HAP-1 (cell line): ENCODE measurements around the gene ABCA1.
"Not testable (repeated sequence)": the region's sequence is repeated elsewhere in the genome, so short reads cannot be mapped to it uniquely, and the experiment has no call there.

Experiments
- DNase-seq, 2 experiments: peaks; one replicate each; pipeline ENCODE4 v3.0.0-alpha.2; 2016 to 2020; ENCODE audit warnings: low spot score in 2 of 2
- H3K27me3 ChIP-seq: fragments of 250-450 bp; sonication (Bioruptor Pico); 2 replicates; pipeline ENCODE4 v1.5.1; 2020; ENCODE audit warnings: low read depth, mild to moderate bottlenecking, moderate library complexity
- H3K36me3 ChIP-seq: fragments of 250-450 bp; sonication (Bioruptor Pico); replicated peaks from 2 replicates; pipeline ENCODE4 v1.5.1; 2020; ENCODE audit warnings: mild to moderate bottlenecking
- H3K4me1 ChIP-seq: fragments of 250-450 bp; sonication (Bioruptor Pico); 2 replicates; pipeline ENCODE4 v1.5.1; 2020; ENCODE audit warnings: mild to moderate bottlenecking
- H3K4me3 ChIP-seq: fragments of 250-450 bp; sonication (Bioruptor Pico); 2 replicates; pipeline ENCODE4 v1.5.1; 2020; ENCODE audit warnings: mild to moderate bottlenecking, moderate library complexity
- H3K9me3 ChIP-seq: fragments of 250-450 bp; sonication (Bioruptor Pico); 2 replicates; pipeline ENCODE4 v1.5.1; 2020; ENCODE audit warnings: mild to moderate bottlenecking, moderate library complexity
- in situ Hi-C: fragments of 300-500 bp; cut with MboI; formaldehyde crosslinking; loops from 3 replicates; pipeline ENCODE4 v1.14.3; 2020; ENCODE audit warnings: low sequenced_read_pairs, inconsistent platforms, mixed read lengths

Gene ABCA1

GRCh38 chr9:104927912-104928740, at the start of gene ABCA1:
ABCA1 (minus strand) TSS chr9:104928155; CDS start chr9:104903679, 24,476 bp downstream.
- peak; percentile 83 to 95 for DNase-seq
- in situ Hi-C loops: loop anchor here (10.0 kb wide), 1 partner anchor 487 kb away; no protein-coding TSS in a partner anchor
- Histone ChIP-seq H3K27me3 (no peaks in the 10 kb centered on the region), H3K4me3 (peak within 1 kb of the TSS; percentile 42), H3K36me3 (no peaks in the 10 kb centered on the region), H3K9me3 (no peaks in the 10 kb centered on the region), H3K4me1 (peaks cover 15% of the 10 kb centered on the region)

DNA sequence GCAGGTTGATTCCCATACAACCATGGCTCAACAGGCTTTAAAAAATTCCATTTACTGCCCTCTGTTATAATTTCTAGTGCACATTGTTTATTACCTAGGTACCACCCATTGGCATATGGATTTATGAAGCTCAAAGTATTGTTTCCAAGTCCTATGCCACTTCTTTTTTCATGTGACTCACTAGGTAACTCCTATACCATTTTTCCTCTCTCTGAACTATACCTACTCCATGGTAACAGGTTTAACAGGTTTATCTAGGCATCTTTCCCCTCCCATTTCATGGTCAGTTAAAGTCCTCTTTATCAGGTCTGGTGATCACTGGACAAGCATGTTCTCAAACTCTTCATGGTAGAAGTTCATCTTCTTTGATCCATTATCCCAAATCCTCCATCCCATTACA, 49.6 kb upstream of the ABCA1 start:
- Histone ChIP-seq H3K4me1 (no peaks in the 10 kb centered on the region), H3K36me3 (no peaks in the 10 kb centered on the region), H3K4me3 (no peak overlapping the region), H3K27me3 (no peaks in the 10 kb centered on the region), H3K9me3 (no peaks in the 10 kb centered on the region)
- in situ Hi-C loops: no loop called here
- no peak for DNase-seq

- Histone ChIP-seq H3K4me1 (no peaks in the 10 kb centered on the region), H3K27me3 (no peaks in the 10 kb centered on the region), H3K36me3 (no peaks in the 10 kb centered on the region), H3K9me3 (no peaks in the 10 kb centered on the region), H3K4me3 (no peak overlapping the region)
- DNase-seq: no peak
- in situ Hi-C loops: no loop called here
Observed at GRCh38 chr9:104977168-104977567, 49.2 kb upstream of the ABCA1 start.

DNA sequence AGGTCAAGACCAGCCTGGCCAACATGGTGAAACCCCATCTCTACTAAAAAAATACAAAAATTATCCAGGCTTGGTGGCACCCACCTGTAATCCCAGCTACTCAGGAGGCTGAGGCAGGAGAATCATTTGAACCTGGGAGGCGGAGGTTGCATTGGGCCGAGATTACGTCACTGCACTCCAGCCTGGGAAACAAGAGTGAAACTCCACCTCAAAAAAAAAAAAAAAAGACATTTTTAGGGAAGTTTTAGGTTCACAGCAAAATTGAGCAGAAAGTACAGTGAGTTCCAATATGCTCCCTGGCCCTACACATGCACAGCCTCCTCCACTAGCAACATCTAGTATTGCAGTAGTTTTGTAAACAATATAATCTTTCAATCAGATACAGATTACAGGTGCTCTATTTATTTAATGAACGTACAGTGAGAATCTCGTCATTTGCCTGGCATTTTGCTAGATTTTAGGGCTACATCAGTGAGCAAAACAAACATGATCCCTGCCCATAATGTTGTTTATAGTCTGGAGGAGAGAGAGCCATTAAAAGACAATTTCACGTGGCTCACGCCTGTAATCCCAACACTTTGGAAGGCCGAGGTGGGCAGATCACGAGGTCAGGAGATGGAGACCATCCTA, 48.1 kb upstream of the ABCA1 start:
- H3K27me3 ChIP-seq, DNase-seq, H3K4me3 ChIP-seq, H3K9me3 ChIP-seq, H3K4me1 ChIP-seq, in situ Hi-C loops, H3K36me3 ChIP-seq: not testable (repeated sequence)

- Histone ChIP-seq H3K4me1 (no peaks in the 10 kb centered on the region; the same call in 1 of the 2 replicates), H3K4me3 (no peak overlapping the region), H3K9me3 (no peaks in the 10 kb centered on the region), H3K27me3 (no peaks in the 10 kb centered on the region), H3K36me3 (no peaks in the 10 kb centered on the region)
- in situ Hi-C loops: no loop called here
- no peak for DNase-seq
Observed at GRCh38 chr9:104974053-104974962, 46.4 kb upstream of the ABCA1 start.

DNA sequence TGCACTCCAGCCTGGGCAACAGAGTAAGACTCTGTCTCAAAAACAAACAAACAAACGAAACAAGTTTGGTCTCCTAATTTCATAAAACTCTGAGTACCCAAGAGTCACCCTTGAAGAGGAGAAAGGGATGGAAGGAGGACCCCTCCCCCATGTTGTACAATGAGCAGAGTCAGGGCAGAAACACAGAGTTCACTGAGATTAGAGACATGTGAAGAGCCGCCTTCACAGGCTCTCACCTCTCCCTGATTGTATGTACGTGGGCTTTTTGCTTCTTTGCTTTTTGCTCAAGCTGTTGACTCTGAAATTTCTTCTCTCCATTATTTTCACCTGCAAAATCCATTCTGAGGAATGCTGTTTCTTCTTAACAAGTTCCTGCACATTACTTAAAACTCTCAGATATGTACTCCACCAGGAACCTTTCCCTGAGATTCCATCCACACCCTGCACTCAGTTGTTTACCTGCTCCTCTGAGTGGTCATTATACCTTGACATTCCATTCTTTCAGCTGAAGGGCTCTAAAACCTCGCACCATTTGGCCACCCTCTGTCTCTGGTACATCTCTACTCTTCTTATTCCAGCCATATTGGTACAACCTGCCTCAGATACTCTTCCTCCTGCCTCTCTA, 44.4 kb upstream of the ABCA1 start:
- in situ Hi-C loops: no loop called here
- Histone ChIP-seq H3K27me3 (no peaks in the 10 kb centered on the region), H3K36me3 (no peaks in the 10 kb centered on the region), H3K4me1 (peaks cover 4% of the 10 kb centered on the region), H3K9me3 (no peaks in the 10 kb centered on the region), H3K4me3 (no peak overlapping the region)
- no peak for DNase-seq

- Histone ChIP-seq H3K36me3 (no peaks in the 10 kb centered on the region), H3K4me3 (no peak overlapping the region), H3K4me1 (peaks cover 4% of the 10 kb centered on the region), H3K9me3 (no peaks in the 10 kb centered on the region), H3K27me3 (no peaks in the 10 kb centered on the region)
- in situ Hi-C loops: no loop called here
- no peak for DNase-seq
Observed at GRCh38 chr9:104971511-104971910, 43.6 kb upstream of the ABCA1 start.

DNA sequence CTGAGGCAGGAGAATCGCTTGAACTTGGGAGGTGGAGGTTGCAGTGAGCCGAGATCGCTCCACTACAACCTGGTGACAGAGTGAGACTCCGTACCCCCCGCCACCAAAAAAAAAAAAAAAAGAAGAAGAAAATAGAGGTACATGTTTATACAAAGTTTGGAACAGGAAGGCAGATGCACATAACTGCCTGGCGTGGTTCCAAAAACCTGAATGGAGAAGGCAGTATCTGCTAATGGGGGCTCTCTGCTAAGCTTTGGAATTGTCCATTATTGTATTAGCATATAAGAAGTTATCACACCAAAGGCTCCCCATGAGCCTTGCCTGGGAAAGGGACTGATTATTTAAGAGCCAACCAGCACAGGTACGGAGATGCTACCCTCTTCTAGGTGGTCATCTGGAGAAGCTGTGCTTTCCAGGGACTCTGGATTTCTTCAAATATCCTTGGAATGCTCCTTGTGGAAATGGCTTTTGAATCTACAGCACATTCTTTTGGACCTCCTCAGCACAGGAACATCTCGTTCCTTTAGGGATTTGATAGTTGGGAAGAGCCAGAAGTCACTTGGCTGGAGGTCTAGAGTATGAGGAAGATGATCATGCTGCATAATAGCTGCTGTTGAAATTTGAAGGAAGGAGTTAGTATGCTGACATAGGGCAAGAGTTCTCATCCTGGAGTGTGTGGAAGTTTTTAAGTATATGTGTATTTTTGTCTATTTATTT, 42.5 kb upstream of the ABCA1 start:
- peaks cover 4% of the 10 kb centered on the region for H3K4me1 ChIP-seq
- H3K4me3 ChIP-seq: no peak overlapping the region
- no peaks in the 10 kb centered on the region for H3K27me3 ChIP-seq
- H3K9me3 ChIP-seq: no peaks in the 10 kb centered on the region
- DNase-seq: peak in 1 of 2 experiments; percentile 12
- in situ Hi-C loops: no loop called here
- H3K36me3 ChIP-seq: no peaks in the 10 kb centered on the region

GRCh38 chr9:104969116-104969515, 41.2 kb upstream of the ABCA1 start:
- no peak for DNase-seq
- Histone ChIP-seq H3K4me1 (peaks cover 4% of the 10 kb centered on the region), H3K9me3 (no peaks in the 10 kb centered on the region), H3K4me3 (no peak overlapping the region), H3K27me3 (no peaks in the 10 kb centered on the region), H3K36me3 (no peaks in the 10 kb centered on the region)
- in situ Hi-C loops: loop anchor here (5.0 kb wide), 1 partner anchor 37 kb away; no protein-coding TSS in a partner anchor

- peaks cover 4% of the 10 kb centered on the region for H3K4me1 ChIP-seq
- peak overlapping the region; percentile 96 for H3K4me3 ChIP-seq
- in situ Hi-C loops: loop anchor here (5.0 kb wide), 1 partner anchor 36 kb away; no protein-coding TSS in a partner anchor
- peak; percentile 68 to 91 for DNase-seq
- no peaks in the 10 kb centered on the region for H3K27me3 ChIP-seq
- no peaks in the 10 kb centered on the region for H3K9me3 ChIP-seq
- no peaks in the 10 kb centered on the region for H3K36me3 ChIP-seq
Observed at GRCh38 chr9:104968025-104968982, 40.3 kb upstream of the ABCA1 start.

GRCh38 chr9:104963076-104963475, 35.1 kb upstream of the ABCA1 start:
- no peaks in the 10 kb centered on the region for H3K27me3 ChIP-seq
- no peaks in the 10 kb centered on the region for H3K9me3 ChIP-seq
- H3K4me1 ChIP-seq: peaks cover 7% of the 10 kb centered on the region
- in situ Hi-C loops: no loop called here
- H3K4me3 ChIP-seq: no peak overlapping the region
- H3K36me3 ChIP-seq: no peaks in the 10 kb centered on the region
- no peak for DNase-seq
